Effector memory CD4-positive, alpha-beta T cell (primary cell): ENCODE results near the gene FOXP2.
"Not testable (repeated sequence)": the region's sequence is repeated elsewhere in the genome, so short reads cannot be mapped to it uniquely, and the experiment has no call there.

Source experiments
- DNase-seq, 3 donors: peaks; one replicate each; pipeline ENCODE4 v3.0.0-alpha.2; 2020
- H3K27ac ChIP-seq: 2 replicates; pipeline ENCODE4 v1.7.0; 2013; ENCODE audit warnings: mild to moderate bottlenecking, low read length, moderate library complexity; ENCODE audit not compliant: insufficient read depth, poor library complexity, severe bottlenecking
- H3K27me3 ChIP-seq: replicated peaks from 2 replicates; pipeline ENCODE4 v1.7.0; 2013; ENCODE audit warnings: mild to moderate bottlenecking, low read length; ENCODE audit not compliant: insufficient read depth, control insufficient read depth, poor library complexity, severe bottlenecking
- H3K36me3 ChIP-seq: 2 replicates; pipeline ENCODE4 v1.7.0; 2013; ENCODE audit warnings: mild to moderate bottlenecking, low read length, moderate library complexity; ENCODE audit not compliant: control insufficient read depth, insufficient read depth
- H3K4me1 ChIP-seq: 2 replicates; pipeline ENCODE4 v1.7.0; 2013; ENCODE audit warnings: low read length, mild to moderate bottlenecking; ENCODE audit not compliant: control insufficient read depth, insufficient read depth, poor library complexity, severe bottlenecking
- H3K4me3 ChIP-seq: 2 replicates; pipeline ENCODE4 v1.7.0; 2013; ENCODE audit warnings: low read length, low read depth, mild to moderate bottlenecking; ENCODE audit not compliant: insufficient read depth, poor library complexity, severe bottlenecking
- H3K9me3 ChIP-seq: 2 replicates; pipeline ENCODE4 v1.7.0; 2013; ENCODE audit warnings: mild to moderate bottlenecking, low read length, moderate library complexity; ENCODE audit not compliant: control insufficient read depth

Gene FOXP2

DNA sequence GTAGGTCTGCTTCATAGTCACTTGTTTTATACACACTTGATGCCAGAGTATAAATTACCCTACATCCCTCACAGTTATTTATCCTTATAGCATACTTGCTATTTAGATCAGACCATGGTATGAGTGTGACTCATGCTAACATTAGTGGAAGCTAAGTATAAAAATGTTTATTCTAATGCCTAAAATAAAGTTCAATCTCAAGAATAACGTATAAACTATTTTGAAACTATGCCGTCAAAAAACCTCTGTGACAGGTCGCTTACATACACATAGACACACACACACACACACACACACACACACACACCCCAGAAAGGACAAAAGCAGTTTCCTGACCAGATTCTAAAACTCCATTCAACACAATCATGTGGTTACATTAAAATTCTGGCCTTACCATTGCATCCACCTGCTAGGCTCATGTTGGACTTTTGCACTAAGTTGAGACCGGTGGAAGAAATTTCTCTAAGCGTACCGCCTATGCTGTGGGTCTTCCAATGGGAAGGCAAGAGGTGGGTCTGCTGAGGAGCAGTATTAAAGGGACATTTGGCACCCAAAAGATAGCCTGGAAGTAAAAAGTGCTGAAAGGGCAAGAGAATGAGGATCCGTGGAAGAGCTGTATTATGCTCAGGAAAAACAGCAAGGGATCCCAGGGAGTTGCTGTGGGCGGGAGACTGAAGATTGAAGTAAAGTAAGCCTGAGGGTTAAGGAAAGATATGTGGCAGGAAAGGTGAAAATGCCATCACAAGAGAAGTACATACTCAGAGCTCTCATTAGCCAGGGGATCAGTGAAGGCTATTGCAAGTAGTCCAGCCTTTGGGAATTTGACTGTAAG, 5.0 kb downstream of the FOXP2 start:
- H3K36me3 ChIP-seq, result no peaks in the 10 kb centered on the region
- no peak overlapping the region for H3K4me3 ChIP-seq
- DNase-seq, result no peak
- H3K27me3 ChIP-seq, result no peaks in the 10 kb centered on the region
- no peaks in the 10 kb centered on the region for H3K9me3 ChIP-seq
- H3K4me1 ChIP-seq, result no peaks in the 10 kb centered on the region
- H3K27ac ChIP-seq, result no peak overlapping the region

DNA sequence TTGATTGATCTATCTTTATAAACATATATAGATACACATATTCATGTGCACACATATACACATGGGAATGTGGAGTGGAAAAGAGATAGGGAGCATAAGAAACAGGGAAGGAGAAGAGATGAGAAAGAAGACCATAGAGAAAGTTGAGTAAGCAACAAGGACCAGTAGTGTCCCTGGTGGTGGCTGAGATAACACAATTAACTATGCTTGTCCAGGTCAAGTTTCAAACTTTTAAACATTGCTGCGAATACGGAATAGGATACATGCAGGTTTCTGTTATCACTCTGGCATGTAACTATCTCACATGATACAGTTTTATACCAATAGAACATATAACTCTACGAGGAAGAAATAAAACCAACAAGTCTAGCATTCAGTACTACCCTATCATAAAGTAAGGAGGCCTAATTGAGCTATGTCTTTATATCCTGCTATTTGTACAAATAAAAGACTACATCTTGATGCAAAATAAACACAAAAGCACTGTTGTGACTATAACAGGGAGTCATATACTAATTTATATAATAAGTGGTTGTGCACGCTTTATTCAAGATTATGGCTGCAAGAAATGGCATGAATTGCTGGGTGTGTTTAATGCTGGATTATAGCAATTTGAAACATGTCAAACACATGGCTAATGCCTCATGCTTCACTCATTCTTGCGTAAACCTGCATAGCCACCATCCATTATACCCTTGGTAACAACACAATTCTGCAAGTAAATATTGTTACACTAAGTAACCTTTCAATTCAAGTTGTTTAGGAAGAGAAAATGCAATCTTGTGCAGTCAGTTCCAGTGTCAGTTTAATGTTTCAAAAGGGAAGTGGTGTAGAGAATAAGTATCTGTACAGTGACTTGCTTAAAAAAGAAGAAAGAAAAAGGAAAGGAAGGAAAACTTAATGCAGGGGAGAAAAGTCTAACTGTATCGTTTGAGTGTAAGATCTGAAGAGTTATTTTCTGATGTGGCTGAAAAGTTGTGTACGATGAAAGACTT, 8.2 kb downstream of the FOXP2 start:
- no peaks in the 10 kb centered on the region for H3K4me1 ChIP-seq
- no peaks in the 10 kb centered on the region for H3K36me3 ChIP-seq
- H3K4me3 ChIP-seq, result no peak overlapping the region
- no peak for DNase-seq
- H3K27ac ChIP-seq, result no peak overlapping the region
- no peaks in the 10 kb centered on the region for H3K9me3 ChIP-seq
- no peaks in the 10 kb centered on the region for H3K27me3 ChIP-seq

GRCh38 chr7:114426382-114426781, 11.8 kb downstream of the FOXP2 start:
- H3K9me3 ChIP-seq, result no peaks in the 10 kb centered on the region
- no peak for DNase-seq

DNA sequence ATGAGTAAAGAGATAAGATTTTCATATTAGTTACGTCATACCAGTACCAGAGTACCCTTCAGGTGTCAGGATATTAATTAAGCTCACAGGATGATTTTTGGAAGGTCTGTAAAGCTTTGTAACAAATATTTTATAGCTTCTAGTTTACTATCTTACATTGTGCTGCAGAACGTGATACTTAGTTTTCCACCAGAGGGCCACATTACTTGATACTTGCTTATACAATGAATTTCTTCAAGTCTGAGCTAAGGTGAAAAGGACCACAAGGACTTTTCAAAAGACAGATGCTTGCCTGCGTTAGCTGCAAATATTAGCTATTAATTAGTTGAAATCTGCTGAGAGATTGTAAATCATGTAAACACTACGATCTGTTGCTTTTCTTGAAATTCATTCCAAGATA, 12.2 kb downstream of the FOXP2 start:
- no peaks in the 10 kb centered on the region for H3K9me3 ChIP-seq
- H3K4me3 ChIP-seq, result no peak overlapping the region
- no peaks in the 10 kb centered on the region for H3K27me3 ChIP-seq
- no peaks in the 10 kb centered on the region for H3K36me3 ChIP-seq
- no peak overlapping the region for H3K27ac ChIP-seq
- no peaks in the 10 kb centered on the region for H3K4me1 ChIP-seq
- DNase-seq, result no peak

More at GRCh38 chr7:114426382-114426781, 11.8 kb downstream of the FOXP2 start:
- H3K4me1 ChIP-seq, result no peaks in the 10 kb centered on the region
- H3K36me3 ChIP-seq, result no peaks in the 10 kb centered on the region
- no peaks in the 10 kb centered on the region for H3K27me3 ChIP-seq
- H3K27ac ChIP-seq, result no peak overlapping the region
- H3K4me3 ChIP-seq, result no peak overlapping the region

DNA sequence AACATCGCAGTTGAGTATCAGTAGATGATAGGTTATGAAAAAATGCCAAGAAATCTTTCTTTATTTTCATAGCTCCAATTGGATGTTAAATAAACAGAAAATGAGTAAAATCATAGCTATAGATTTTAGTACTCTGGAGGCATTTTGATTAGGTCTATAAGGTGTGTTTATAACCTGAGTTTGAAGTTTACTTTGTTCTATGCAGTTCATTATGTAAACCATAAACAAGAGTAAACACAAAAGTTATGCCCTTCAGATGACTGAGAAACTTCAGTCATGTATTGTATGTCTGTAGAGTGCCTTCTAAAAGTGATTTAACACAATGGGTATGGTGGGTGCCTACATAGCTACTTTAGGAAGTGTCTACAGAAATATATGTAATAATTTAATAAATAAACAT, 13.6 kb downstream of the FOXP2 start:
- H3K36me3 ChIP-seq, result no peaks in the 10 kb centered on the region
- H3K4me1 ChIP-seq, result no peaks in the 10 kb centered on the region
- no peaks in the 10 kb centered on the region for H3K27me3 ChIP-seq
- no peaks in the 10 kb centered on the region for H3K9me3 ChIP-seq
- H3K4me3 ChIP-seq, result no peak overlapping the region
- H3K27ac ChIP-seq, result no peak overlapping the region
- no peak for DNase-seq

- Histone ChIP-seq H3K27me3 (no peaks in the 10 kb centered on the region), H3K36me3 (no peaks in the 10 kb centered on the region), H3K27ac (no peak overlapping the region), H3K4me3 (no peak overlapping the region), H3K4me1 (no peaks in the 10 kb centered on the region), H3K9me3 (no peaks in the 10 kb centered on the region)
- DNase-seq, result no peak
These were observed 16.6 kb downstream of the FOXP2 start for GRCh38 chr7:114431189-114431588.

- no peak for DNase-seq
- no peak overlapping the region for H3K4me3 ChIP-seq
- H3K9me3 ChIP-seq, result no peaks in the 10 kb centered on the region
- H3K36me3 ChIP-seq, result no peaks in the 10 kb centered on the region
- no peaks in the 10 kb centered on the region for H3K27me3 ChIP-seq
- H3K27ac ChIP-seq, result no peak overlapping the region
- H3K4me1 ChIP-seq, result no peaks in the 10 kb centered on the region
These were observed 17.4 kb downstream of the FOXP2 start for GRCh38 chr7:114432061-114432460.

DNA sequence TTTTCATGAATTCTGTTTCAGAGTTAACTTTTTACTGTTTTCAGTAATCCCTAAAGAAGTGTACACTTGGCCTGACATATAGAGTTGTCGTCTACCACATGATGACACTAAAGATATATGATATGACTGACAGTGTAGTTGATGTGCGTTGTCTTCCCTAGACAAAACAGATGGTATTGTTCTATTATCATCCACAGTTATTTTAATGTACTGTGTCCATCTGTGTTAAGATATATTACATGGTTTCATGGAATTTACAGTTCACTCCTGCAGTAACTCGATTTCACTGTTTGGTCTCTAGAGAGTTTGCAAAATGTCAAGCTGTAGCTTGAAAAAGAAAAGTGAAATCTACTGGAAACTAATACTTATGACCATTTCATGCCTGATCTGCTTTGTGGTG, 18.1 kb downstream of the FOXP2 start:
- H3K4me3 ChIP-seq, result no peak overlapping the region
- H3K36me3 ChIP-seq, result no peaks in the 10 kb centered on the region
- no peaks in the 10 kb centered on the region for H3K4me1 ChIP-seq
- H3K9me3 ChIP-seq, result no peaks in the 10 kb centered on the region
- no peaks in the 10 kb centered on the region for H3K27me3 ChIP-seq
- no peak for DNase-seq
- H3K27ac ChIP-seq, result no peak overlapping the region

GRCh38 chr7:114439581-114439980, 25.0 kb downstream of the FOXP2 start:
- Histone ChIP-seq H3K27me3 (no peaks in the 10 kb centered on the region), H3K36me3 (no peaks in the 10 kb centered on the region)

DNA sequence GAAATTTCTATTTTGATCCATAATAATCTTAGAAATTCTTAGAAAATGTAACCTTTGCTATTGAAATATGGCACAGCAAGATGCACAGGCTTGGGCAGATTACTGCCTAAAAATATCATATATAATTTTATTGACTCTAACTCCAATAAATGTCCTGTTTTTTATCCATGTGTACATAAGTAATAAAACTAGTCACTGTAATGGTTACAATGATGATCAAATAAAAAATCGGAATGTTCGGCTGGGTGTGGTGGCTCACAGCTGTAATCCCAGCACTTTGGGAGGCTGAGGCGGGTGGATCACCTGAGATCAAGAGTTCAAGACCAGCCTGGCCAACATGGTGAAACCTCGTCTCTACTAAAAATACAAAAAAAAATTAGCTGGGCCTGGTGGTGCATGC, 26.3 kb downstream of the FOXP2 start:
- DNase-seq, H3K9me3 ChIP-seq, H3K4me1 ChIP-seq, H3K36me3 ChIP-seq, H3K27me3 ChIP-seq, H3K27ac ChIP-seq, H3K4me3 ChIP-seq: not testable (repeated sequence)

More at GRCh38 chr7:114439581-114439980, 25.0 kb downstream of the FOXP2 start:
- no peak for DNase-seq
- H3K9me3 ChIP-seq, result no peaks in the 10 kb centered on the region
- no peak overlapping the region for H3K27ac ChIP-seq
- no peak overlapping the region for H3K4me3 ChIP-seq
- H3K4me1 ChIP-seq, result no peaks in the 10 kb centered on the region
